Activated CD4-positive, alpha-beta memory T cell treated with anti-CD3 and anti-CD28 coated beads, Interleukin-2, amount 10 ng/mL, durations not matched to agents 7 days and 5 days (primary cell): ENCODE measurements around the gene RAD51B. TPM values are rescaled to one million over a fixed set of nuclear protein-coding genes. Genes with fewer than 3 reads are reported as not detected.

Source experiments
- CTCF ChIA-PET: fragments of 350-600 bp; sonication (Branson Sonifier 250); formaldehyde crosslinking; loops from one replicate; lab custom pipeline; 2021; ENCODE audit warnings: antibody characterized with exemption, inconsistent platforms; lab: Charles Lee
- POLR2A ChIA-PET: fragments of 350-600 bp; sonication (Branson Sonifier 250); formaldehyde crosslinking; loops from one replicate; lab custom pipeline; 2021; ENCODE audit warnings: antibody characterized with exemption; lab: Charles Lee
- DNase-seq: peaks from one replicate; pipeline ENCODE4 v3.0.0-alpha.2; 2020
- H3K27ac Mint-ChIP-seq: one replicate; pipeline ENCODE4 v1.8.0; 2021; ENCODE audit warnings: mild to moderate bottlenecking, mixed read lengths
- H3K27me3 Mint-ChIP-seq: one replicate; pipeline ENCODE4 v1.8.0; 2021; ENCODE audit warnings: mixed read lengths
- H3K36me3 Mint-ChIP-seq: one replicate; pipeline ENCODE4 v1.8.0; 2021; ENCODE audit warnings: low read depth, mixed read lengths
- H3K4me1 Mint-ChIP-seq: one replicate; pipeline ENCODE4 v1.8.0; 2021; ENCODE audit warnings: mixed read lengths
- H3K4me3 Mint-ChIP-seq: one replicate; pipeline ENCODE4 v1.8.0; 2021; ENCODE audit warnings: mild to moderate bottlenecking, mixed read lengths
- H3K9me3 Mint-ChIP-seq: one replicate; pipeline ENCODE4 v1.8.0; 2021; ENCODE audit warnings: mixed read lengths
- total RNA-seq, 2 experiments: library from RNA; stranded (reverse); gene quantifications; one replicate each; pipeline ENCODE4 v1.2.3, GENCODE V29; 2021

Gene RAD51B
- total RNA-seq, 2 experiments from 2014 or later, result 33.1 to 40.8 TPM

DNA sequence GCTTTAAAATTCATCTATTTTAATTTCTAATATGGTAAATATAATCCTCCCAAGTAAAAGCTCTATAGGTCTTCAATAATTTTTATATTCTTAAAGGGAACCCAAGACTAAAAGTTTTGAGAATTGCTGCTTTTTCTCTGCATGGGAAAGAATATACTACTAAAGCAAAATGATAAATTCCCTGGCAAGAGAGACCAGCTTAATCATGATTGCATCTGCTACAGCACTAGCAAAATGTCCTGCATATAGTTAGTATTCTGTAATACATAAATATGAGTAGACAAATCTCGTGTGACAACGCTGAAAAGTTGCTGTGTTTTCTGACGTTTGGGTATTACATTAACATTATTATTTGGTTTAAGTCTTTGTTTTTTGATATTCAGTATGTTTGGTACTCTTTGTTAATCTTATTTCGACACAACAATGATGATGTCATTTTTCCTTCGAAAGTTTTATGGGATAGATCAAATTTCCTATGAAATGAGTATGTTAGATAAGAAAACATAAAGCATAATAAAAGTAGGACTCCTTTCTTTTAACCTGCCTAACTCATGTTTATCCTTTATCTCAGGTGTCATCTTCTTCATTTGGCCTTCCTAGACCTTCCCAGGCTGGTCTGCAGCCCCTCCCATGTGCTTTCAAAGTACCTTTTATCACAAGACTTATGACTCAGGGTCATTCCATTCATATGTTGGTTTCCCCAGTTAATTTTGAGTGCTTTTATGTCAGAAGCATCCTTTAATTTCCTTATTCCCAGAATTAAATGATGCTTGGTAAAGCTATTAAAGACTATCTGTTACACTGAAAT is 321.9 kb downstream of the RAD51B start:
- ChIA-PET POLR2A (no interaction called here), CTCF (interaction anchor here (1.4 kb wide), 1 partner anchor 684 kb away, joined by 3 read pairs; no protein-coding TSS in a partner anchor)
- no peaks in the 10 kb centered on the region for H3K27me3 Mint-ChIP-seq
- H3K4me1 Mint-ChIP-seq, result peaks cover 5% of the 10 kb centered on the region
- DNase-seq, result no peak
- H3K27ac Mint-ChIP-seq, result no peak overlapping the region
- H3K36me3 Mint-ChIP-seq, result no peaks in the 10 kb centered on the region
- no peaks in the 10 kb centered on the region for H3K9me3 Mint-ChIP-seq
- H3K4me3 Mint-ChIP-seq, result no peak overlapping the region

DNA sequence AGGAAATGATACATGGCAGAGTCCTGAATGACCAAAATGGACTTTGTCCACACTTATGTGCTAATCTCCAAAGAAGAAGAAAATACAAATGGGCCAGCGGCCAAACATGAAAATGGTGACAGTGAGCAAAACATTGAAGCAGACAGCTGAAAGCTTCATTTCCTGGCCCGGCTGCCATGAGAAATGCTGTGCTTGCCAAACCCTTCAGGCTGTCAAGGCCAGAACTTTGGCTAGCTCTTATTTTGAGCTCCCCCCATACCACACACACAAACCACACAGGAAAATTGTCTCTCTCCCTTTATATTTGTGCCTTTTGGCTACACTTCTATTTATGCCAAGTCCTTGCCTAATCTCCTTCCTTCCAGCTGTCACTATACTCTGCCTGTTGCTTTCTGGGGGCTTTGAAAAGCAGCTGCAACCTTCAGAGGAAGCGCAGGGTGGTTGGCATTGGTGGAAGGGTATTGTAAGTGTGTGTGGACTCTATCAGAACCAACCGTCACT is 323.8 kb downstream of the RAD51B start:
- Mint-ChIP-seq H3K27ac (no peak overlapping the region), H3K36me3 (no peaks in the 10 kb centered on the region), H3K4me1 (peaks cover 2% of the 10 kb centered on the region), H3K9me3 (peaks cover under 1% of the 10 kb centered on the region), H3K4me3 (no peak overlapping the region), H3K27me3 (no peaks in the 10 kb centered on the region)
- POLR2A ChIA-PET, result interaction anchor here (0.8 kb wide), 1 partner anchor 19 kb away, joined by 3 read pairs; no protein-coding TSS in a partner anchor
- CTCF ChIA-PET, result no interaction called here
- no peak for DNase-seq

DNA sequence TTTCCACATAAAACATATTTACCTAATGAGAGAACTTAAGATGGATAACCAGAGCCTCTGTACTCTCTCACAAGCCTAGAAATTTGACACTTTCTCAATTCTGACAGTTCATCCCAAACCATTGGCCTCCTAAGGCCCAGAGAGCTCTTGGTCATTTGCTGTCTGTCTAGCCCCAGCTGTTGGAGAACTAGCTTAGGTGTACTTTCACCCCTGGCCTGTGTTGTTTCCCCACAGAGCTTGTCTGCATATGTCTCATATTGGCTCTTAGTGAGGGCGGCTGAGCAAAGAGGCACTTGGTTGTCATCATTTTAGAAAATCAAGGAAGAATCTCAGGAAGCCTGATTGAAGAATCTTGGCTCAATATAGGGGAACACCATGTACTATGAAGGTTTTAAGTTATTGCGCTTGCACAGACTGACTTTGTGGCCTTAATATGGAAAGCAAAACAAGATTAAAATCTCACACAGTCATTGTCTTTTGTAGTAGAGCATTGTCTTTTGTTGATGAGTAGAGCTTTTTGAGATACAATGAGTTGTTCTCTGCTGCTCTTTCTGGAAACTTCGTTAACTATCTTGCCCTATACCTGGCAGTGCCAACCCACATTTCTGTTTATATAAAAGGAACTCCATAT is 324.6 kb downstream of the RAD51B start:
- POLR2A ChIA-PET, result no interaction called here
- H3K36me3 Mint-ChIP-seq, result peaks cover 5% of the 10 kb centered on the region
- H3K27ac Mint-ChIP-seq, result no peak overlapping the region
- peaks cover 7% of the 10 kb centered on the region for H3K9me3 Mint-ChIP-seq
- peaks cover 2% of the 10 kb centered on the region for H3K4me1 Mint-ChIP-seq
- no peak for DNase-seq
- CTCF ChIA-PET, result no interaction called here
- H3K27me3 Mint-ChIP-seq, result no peaks in the 10 kb centered on the region
- H3K4me3 Mint-ChIP-seq, result no peak overlapping the region

DNA sequence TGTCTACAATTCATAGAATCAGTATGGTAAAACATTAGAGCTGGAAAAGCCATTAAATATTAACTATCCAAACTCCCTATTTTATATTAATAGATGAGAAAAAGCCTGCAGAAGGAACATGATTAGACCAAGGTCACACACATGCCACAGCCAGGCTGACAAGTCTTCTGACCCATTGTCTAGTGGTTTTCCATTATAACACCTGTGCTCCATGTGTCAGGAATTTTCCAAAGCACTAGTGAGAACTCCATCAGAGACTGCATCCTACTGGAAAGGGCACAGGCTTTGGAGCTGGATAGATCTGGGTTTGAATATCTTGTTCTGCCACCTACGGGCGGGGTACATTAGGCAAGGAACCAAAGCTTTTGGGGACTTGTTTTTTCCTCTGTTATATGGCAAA is 325.5 kb downstream of the RAD51B start:
- no peaks in the 10 kb centered on the region for H3K27me3 Mint-ChIP-seq
- no peak for DNase-seq
- peaks cover 10% of the 10 kb centered on the region for H3K9me3 Mint-ChIP-seq
- H3K36me3 Mint-ChIP-seq, result peaks cover 5% of the 10 kb centered on the region
- POLR2A ChIA-PET, result no interaction called here
- H3K27ac Mint-ChIP-seq, result no peak overlapping the region
- CTCF ChIA-PET, result no interaction called here
- H3K4me1 Mint-ChIP-seq, result peaks cover 2% of the 10 kb centered on the region
- no peak overlapping the region for H3K4me3 Mint-ChIP-seq

DNA sequence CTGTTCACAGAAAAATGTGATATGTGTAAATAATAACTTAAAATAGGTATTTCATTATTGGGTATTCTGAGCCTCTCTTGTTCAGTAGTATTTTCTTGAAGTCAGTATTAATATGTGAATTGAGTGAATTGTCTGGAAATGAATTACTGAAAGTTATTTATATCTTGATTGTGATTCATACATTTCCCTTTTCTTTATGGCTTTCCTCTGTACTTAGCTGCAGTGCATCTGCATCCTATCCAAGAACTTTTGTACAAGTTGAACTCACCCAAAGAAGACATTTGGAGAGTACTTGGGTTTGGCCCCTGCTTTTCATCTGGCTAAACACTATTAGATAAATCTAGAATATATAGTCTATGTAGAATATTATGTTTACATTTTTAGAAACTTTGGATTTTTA is 326.0 kb downstream of the RAD51B start:
- H3K4me1 Mint-ChIP-seq, result peaks cover 2% of the 10 kb centered on the region
- no peak overlapping the region for H3K4me3 Mint-ChIP-seq
- peaks cover 5% of the 10 kb centered on the region for H3K36me3 Mint-ChIP-seq
- H3K27ac Mint-ChIP-seq, result no peak overlapping the region
- no peaks in the 10 kb centered on the region for H3K27me3 Mint-ChIP-seq
- ChIA-PET POLR2A (no interaction called here), CTCF (no interaction called here)
- no peak for DNase-seq
- peaks cover 10% of the 10 kb centered on the region for H3K9me3 Mint-ChIP-seq

DNA sequence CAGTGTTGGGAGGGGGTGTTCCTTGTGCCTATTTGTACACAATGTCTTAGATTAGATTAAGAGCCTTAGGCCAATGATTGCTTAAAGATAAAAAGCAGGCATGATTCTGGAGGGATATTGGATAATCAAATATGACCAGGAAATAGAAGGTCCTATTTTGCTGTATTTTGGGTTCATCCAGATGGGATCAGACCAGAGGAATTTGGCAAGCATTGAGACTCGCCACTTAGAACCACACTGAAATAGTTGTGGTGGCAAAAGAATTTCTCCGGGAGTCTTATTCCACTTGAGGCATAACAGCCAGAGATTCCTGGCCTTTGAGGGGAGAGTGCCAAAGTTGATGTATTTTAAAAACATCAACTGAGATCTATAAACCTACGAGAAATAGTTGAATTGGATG is 327.2 kb downstream of the RAD51B start:
- POLR2A ChIA-PET, result no interaction called here
- no peak for DNase-seq
- Mint-ChIP-seq H3K36me3 (peaks cover 8% of the 10 kb centered on the region), H3K27me3 (no peaks in the 10 kb centered on the region), H3K9me3 (peaks cover 16% of the 10 kb centered on the region), H3K4me1 (peaks cover 2% of the 10 kb centered on the region), H3K27ac (no peak overlapping the region), H3K4me3 (no peak overlapping the region)
- CTCF ChIA-PET, result no interaction called here

DNA sequence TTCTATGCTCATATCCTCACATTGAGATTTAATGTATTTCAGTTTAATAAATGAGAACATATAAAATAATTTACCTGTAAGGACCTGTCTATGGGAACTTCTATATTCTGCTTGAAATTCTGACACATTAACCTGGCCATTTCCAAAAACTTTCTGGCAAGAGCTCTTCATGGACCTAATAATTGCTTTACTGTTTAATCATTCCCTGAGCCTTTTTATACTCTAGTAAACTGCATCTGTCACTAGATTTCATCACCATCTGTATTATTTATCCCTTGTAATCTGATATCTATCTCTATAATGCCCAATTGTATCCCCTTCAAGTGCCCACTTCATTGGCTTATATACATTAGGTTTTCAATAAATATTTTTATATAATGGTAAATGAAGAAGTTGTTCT is 327.7 kb downstream of the RAD51B start:
- ChIA-PET POLR2A (no interaction called here), CTCF (no interaction called here)
- H3K4me3 Mint-ChIP-seq, result no peak overlapping the region
- H3K36me3 Mint-ChIP-seq, result peaks cover 10% of the 10 kb centered on the region
- H3K27ac Mint-ChIP-seq, result no peak overlapping the region
- peaks cover 20% of the 10 kb centered on the region for H3K9me3 Mint-ChIP-seq
- no peaks in the 10 kb centered on the region for H3K27me3 Mint-ChIP-seq
- no peak for DNase-seq
- H3K4me1 Mint-ChIP-seq, result peaks cover 2% of the 10 kb centered on the region

DNA sequence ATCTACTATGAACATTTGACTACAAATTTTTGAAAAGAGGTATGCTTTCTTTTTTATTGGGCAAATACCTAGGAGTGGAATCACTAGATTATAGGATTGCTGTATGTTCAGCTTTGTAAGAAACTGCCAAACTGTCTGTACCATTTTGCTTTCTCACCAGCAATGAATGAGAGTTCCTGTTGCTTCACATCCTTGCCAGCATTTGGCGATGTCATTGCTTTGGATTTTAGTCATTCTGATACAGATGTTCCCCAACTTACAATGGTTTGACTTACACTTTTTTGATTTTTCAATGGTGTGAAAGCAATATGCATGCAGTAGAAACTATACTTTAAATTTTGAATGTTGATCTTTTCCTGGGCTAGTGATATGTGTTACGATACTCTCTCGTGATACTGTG is 328.7 kb downstream of the RAD51B start:
- Mint-ChIP-seq H3K4me3 (no peak overlapping the region), H3K4me1 (peaks cover 2% of the 10 kb centered on the region), H3K27ac (no peak overlapping the region), H3K9me3 (peaks cover 27% of the 10 kb centered on the region), H3K27me3 (no peaks in the 10 kb centered on the region), H3K36me3 (peaks cover 12% of the 10 kb centered on the region)
- no peak for DNase-seq
- CTCF ChIA-PET, result no interaction called here
- POLR2A ChIA-PET, result no interaction called here

DNA sequence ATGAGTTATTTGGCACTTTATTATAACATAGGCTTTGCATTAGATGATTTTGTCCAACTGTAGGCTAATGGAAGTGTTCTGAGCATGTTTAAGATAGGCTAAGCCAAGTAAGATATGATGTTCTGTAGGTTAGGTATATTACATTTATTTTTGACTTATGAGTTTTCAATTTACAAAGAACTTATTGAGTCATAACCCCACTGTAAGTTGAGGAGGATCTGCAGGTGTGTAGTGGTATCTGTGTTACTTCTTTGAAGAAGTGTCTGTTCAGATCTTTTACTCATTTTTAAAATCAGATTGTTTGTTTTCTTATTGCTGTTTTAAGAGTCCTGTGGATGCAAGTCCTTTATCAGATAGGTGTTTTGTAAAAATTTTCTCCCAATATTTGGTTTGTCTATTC is 329.2 kb downstream of the RAD51B start:
- Mint-ChIP-seq H3K27ac (no peak overlapping the region), H3K4me1 (peaks cover 1% of the 10 kb centered on the region), H3K27me3 (no peaks in the 10 kb centered on the region), H3K36me3 (peaks cover 14% of the 10 kb centered on the region), H3K9me3 (peaks cover 30% of the 10 kb centered on the region), H3K4me3 (no peak overlapping the region)
- DNase-seq, result no peak
- ChIA-PET POLR2A (no interaction called here), CTCF (no interaction called here)

DNA sequence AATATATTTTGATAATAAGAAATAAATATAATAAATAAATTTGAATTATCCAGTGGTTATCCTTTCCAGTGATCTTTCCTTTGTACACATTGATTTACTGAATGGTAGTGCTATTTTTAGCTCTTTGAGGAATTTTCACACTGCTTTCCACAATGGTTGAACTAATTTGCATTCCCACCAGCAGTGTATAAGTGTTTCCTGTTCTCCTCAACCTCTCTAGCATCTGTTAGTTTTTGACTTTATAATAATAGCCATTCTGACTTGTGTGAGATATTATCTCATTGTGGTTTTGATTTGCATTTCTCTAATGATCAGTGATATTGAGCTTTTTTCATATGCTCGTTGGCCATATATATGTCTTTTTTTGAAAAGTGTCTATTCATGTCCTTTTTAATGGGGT is 333.7 kb downstream of the RAD51B start:
- CTCF ChIA-PET, result no interaction called here
- H3K9me3 Mint-ChIP-seq, result peaks cover 31% of the 10 kb centered on the region
- no peak overlapping the region for H3K4me3 Mint-ChIP-seq
- H3K36me3 Mint-ChIP-seq, result peaks cover 14% of the 10 kb centered on the region
- DNase-seq, result no peak
- H3K27ac Mint-ChIP-seq, result no peak overlapping the region
- POLR2A ChIA-PET, result no interaction called here
- no peaks in the 10 kb centered on the region for H3K27me3 Mint-ChIP-seq
- H3K4me1 Mint-ChIP-seq, result no peaks in the 10 kb centered on the region

DNA sequence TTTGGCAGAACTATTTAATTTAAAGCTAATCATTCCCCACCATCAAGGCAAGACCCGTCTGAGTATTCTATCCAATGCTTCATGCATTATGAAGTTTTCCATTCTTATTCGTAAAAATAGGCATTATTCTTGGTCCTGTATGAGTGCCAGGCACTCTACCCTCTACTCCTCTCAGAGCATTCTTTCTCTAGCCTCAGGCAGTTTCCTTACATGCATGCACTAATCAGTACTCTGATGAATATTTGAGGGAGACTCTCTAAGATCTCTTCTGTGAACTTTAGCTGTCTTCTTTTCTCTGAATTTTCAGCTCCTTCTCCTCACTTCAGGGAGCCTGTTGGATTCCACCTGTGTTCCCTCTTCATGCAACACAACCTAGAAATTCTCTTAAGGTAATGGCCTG is 334.7 kb downstream of the RAD51B start:
- no peak overlapping the region for H3K4me3 Mint-ChIP-seq
- H3K27ac Mint-ChIP-seq, result no peak overlapping the region
- CTCF ChIA-PET, result no interaction called here
- POLR2A ChIA-PET, result no interaction called here
- no peaks in the 10 kb centered on the region for H3K27me3 Mint-ChIP-seq
- DNase-seq, result no peak
- no peaks in the 10 kb centered on the region for H3K4me1 Mint-ChIP-seq
- peaks cover 23% of the 10 kb centered on the region for H3K9me3 Mint-ChIP-seq
- H3K36me3 Mint-ChIP-seq, result peaks cover 9% of the 10 kb centered on the region

DNA sequence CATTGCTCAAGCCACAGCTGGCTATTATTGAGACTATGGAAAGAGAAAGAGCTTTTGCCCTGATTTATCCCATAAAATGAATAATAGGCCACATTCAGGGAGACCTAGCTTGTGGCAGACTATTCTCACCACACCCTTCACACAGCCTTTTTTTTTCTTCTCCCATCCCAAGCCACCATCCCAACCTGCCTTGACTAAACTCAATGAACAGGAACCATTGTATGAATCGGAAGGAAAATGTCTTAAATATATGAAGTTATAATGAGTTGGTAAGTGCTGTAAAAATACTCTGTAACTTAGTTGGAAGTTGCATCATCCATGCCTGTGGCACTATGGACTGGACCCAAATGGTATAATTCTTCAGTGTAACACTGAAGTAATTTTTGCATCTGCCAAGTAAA is 338.4 kb downstream of the RAD51B start:
- Mint-ChIP-seq H3K9me3 (peaks cover 6% of the 10 kb centered on the region), H3K36me3 (peaks cover 3% of the 10 kb centered on the region), H3K4me3 (no peak overlapping the region), H3K27ac (no peak overlapping the region), H3K27me3 (no peaks in the 10 kb centered on the region), H3K4me1 (no peaks in the 10 kb centered on the region)
- DNase-seq, result no peak
- ChIA-PET CTCF (no interaction called here), POLR2A (no interaction called here)

DNA sequence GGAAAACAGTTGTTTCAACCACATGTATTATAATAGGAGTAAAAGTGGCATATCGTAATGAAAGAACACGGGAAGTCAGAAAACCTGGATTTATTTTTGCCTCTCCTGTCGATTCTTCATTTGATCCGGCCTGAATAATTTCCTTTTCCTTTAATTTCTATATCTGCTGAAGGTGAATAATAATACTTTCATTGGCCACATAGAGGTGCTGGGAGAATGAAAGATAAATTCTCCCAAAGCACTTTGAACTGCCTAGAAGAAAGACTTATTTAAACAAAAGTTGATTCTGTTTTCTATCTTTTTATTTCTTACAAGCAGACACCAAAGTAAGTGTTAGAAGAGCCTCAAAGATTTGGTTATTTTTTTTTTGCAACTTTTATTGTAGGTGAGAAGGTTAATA is 339.1 kb downstream of the RAD51B start:
- Mint-ChIP-seq H3K27ac (no peak overlapping the region), H3K27me3 (no peaks in the 10 kb centered on the region), H3K9me3 (peaks cover 2% of the 10 kb centered on the region), H3K4me1 (no peaks in the 10 kb centered on the region), H3K36me3 (no peaks in the 10 kb centered on the region), H3K4me3 (no peak overlapping the region)
- ChIA-PET POLR2A (no interaction called here), CTCF (no interaction called here)
- DNase-seq, result no peak
